ENCODE measurements around the gene MTF1.

DNA sequence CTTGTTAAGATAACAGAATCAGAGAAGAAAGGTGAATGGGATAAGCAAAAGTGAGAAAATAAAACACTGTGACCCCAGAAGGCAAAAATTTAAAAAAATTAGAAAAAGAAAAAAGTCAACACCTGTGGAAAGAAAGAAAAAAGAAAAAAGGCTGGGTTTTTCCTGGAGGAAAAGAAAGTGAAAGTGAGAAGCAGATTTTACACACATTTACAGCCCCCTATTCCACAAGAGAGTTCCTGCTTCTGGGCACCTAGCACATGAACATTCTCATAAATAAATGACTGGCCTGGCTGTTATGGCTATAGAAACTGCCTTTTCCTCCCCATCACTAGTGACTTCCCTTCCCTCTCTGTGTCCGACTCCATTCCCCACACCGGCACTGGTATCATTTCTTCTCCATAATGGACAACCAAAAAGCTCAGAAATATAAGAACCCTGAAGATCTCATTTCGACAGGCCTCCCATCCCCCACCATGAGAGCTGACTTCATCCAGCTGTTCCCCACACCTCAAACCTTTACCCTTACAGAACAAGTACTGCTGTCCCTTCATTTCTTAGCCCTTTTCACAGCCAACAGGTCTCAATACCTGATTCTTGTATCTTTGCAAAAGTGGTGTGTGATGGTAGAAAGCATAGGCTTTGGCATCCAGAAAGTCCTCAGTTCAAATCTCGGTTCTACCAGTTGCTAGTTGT is 12.6 kb downstream of the MTF1 start:
- TF ChIP-seq ZNF274 (IDR thresholded peaks at IDR 0.05; ENCODE audit: low read depth, low read length), result no peak
- TF ChIP-seq YY1 (IDR thresholded peaks at IDR 0.05; ENCODE audit: insufficient read depth, insufficient read length), result no peak
